Endothelial cell of umbilical vein (primary cell): Measurements from ENCODE around the gene MT2A. TPM values are rescaled to one million over a fixed set of nuclear protein-coding genes. Genes with fewer than 3 reads are reported as not detected.

ENCODE experiments used
- BruUV-seq: library from RNA; stranded (reverse); fragments of 400-500 nt; replicated peaks from 2 replicates; lab custom pipeline; 2021; lab: Mats Ljungman, UMichigan
- CTCF ChIA-PET: fragments of 300-600, 350-600 bp; sonication (Branson Sonifier 250); formaldehyde crosslinking; loops from one replicate; lab custom pipeline; 2021; ENCODE audit warnings: antibody characterized with exemption, inconsistent platforms; lab: Charles Lee
- POLR2A ChIA-PET: fragments of 300-600, 350-600 bp; sonication (Branson Sonifier 250); formaldehyde crosslinking; loops from one replicate; lab custom pipeline; 2021; ENCODE audit warnings: antibody characterized with exemption, inconsistent platforms; lab: Charles Lee
- DNase-seq: peaks from one replicate; pipeline ENCODE4 v3.0.0-alpha.2; 2011; ENCODE audit warnings: low read depth, low spot score
- FAIRE-seq: peaks from 2 replicates; lab custom pipeline; 2011; peaks lifted over from hg19 to GRCh38; lab: Jason Lieb, UNC
- H2AFZ ChIP-seq: 2 replicates; pipeline ENCODE4 v1.6.0; 2012; ENCODE audit warnings: low read depth, low read length, control low read depth, inconsistent platforms
- H3K27ac ChIP-seq: 2 replicates; pipeline ENCODE4 v1.5.1; 2011; ENCODE audit warnings: low read depth, mild to moderate bottlenecking, control low read depth, low read length, moderate library complexity; ENCODE audit not compliant: insufficient read depth
- H3K27me3 ChIP-seq, 2 experiments: 2 replicates each; pipeline versions ENCODE4 v1.6.0 to v1.6.1; 2011; ENCODE audit warnings: low read length in 2 of 2, mixed read lengths in 1 of 2; ENCODE audit not compliant: control insufficient read depth in 2 of 2, insufficient read depth in 2 of 2
- H3K36me3 ChIP-seq, 2 experiments: 2 replicates in 1 of 2; 3 replicates in 1 of 2; pipeline ENCODE4 v1.5.1; 2011; ENCODE audit warnings: low read length in 2 of 2, mild to moderate bottlenecking in 1 of 2, moderate library complexity in 1 of 2; ENCODE audit not compliant: control insufficient read depth in 2 of 2, insufficient read depth in 2 of 2; ENCODE audit errors: extremely low read depth in 1 of 2
- H3K4me1 ChIP-seq: 3 replicates; pipeline ENCODE4 v1.5.1; 2011; ENCODE audit warnings: mild to moderate bottlenecking, low read length; ENCODE audit not compliant: control insufficient read depth, insufficient read depth; ENCODE audit errors: extremely low read depth
- H3K4me2 ChIP-seq: 2 replicates; pipeline ENCODE4 v1.6.1; 2011; ENCODE audit warnings: low read length, control low read depth, mixed read lengths; ENCODE audit not compliant: insufficient read depth
- H3K4me3 ChIP-seq, 3 experiments: fragments of 200-600 bp in 1 of 3; sonication (generic), shearing (Covaris generic) in 1 of 3; replicated peaks in 1 of 3; 2 replicates each; pipeline ENCODE4 v1.5.1; 2011 to 2016; ENCODE audit warnings: control low read depth in 3 of 3, low read length in 3 of 3, mild to moderate bottlenecking in 2 of 3, inconsistent platforms in 1 of 3, low read depth in 1 of 3, moderate library complexity in 1 of 3; ENCODE audit not compliant: insufficient read depth in 1 of 3
- H3K79me2 ChIP-seq: 2 replicates; pipeline ENCODE4 v1.6.0; 2012; ENCODE audit warnings: low read length, inconsistent platforms; ENCODE audit not compliant: control insufficient read depth, insufficient read depth
- H3K9ac ChIP-seq: replicated peaks from 2 replicates; pipeline ENCODE3; 2011; ENCODE audit warnings: low read length, control low read depth; ENCODE audit not compliant: insufficient read depth; ENCODE audit errors: extremely low read depth
- H3K9me1 ChIP-seq: replicated peaks from 3 replicates; pipeline ENCODE4 v1.6.0; 2011; ENCODE audit warnings: mild to moderate bottlenecking, low read length; ENCODE audit not compliant: control insufficient read depth, insufficient read depth; ENCODE audit errors: extremely low read depth
- H3K9me3 ChIP-seq: replicated peaks from 2 replicates; pipeline ENCODE4 v1.5.1; 2012; ENCODE audit warnings: low read length, inconsistent platforms; ENCODE audit not compliant: control insufficient read depth, insufficient read depth
- H4K20me1 ChIP-seq: replicated peaks from 2 replicates; pipeline ENCODE3; 2011; ENCODE audit warnings: mild to moderate bottlenecking, low read length; ENCODE audit not compliant: control insufficient read depth, insufficient read depth; ENCODE audit errors: extremely low read depth
- CTCF ChIP-seq, 2 donors: IDR thresholded peaks; 1 replicate in 1 of 2; 2 replicates in 1 of 2; pipeline ENCODE4 v1.5.1; 2011; ENCODE audit warnings: low read length in 2 of 2, mild to moderate bottlenecking in 2 of 2, moderate library complexity in 2 of 2, control low read depth in 1 of 2, inconsistent platforms in 1 of 2, low read depth in 1 of 2; ENCODE audit not compliant: insufficient read depth in 1 of 2; ENCODE audit errors: extremely low read depth in 1 of 2
- EZH2 ChIP-seq: IDR thresholded peaks from 2 replicates; pipeline ENCODE4 v1.6.1; 2012; ENCODE audit warnings: borderline replicate concordance, low read depth, mild to moderate bottlenecking, moderate library complexity, low read length, inconsistent platforms; ENCODE audit not compliant: severe bottlenecking
- FOS ChIP-seq: IDR thresholded peaks from 2 replicates; pipeline ENCODE4 v1.6.1; 2011; ENCODE audit warnings: mild to moderate bottlenecking, low read length, moderate library complexity, borderline replicate concordance; ENCODE audit not compliant: insufficient read depth
- GATA2 ChIP-seq: IDR thresholded peaks from 2 replicates; pipeline ENCODE4 v1.7.0; 2011; ENCODE audit warnings: low read depth, mild to moderate bottlenecking, moderate library complexity, mixed read lengths, low read length; ENCODE audit not compliant: insufficient read length, insufficient read depth
- JUN ChIP-seq: IDR thresholded peaks from 2 replicates; pipeline ENCODE4 v1.6.1; 2011; ENCODE audit warnings: borderline replicate concordance, low read depth; ENCODE audit not compliant: insufficient read length, insufficient read depth
- MAX ChIP-seq: IDR thresholded peaks from 2 replicates; pipeline ENCODE4 v1.6.1; 2011; ENCODE audit not compliant: insufficient read depth, insufficient read length
- MYC ChIP-seq: IDR thresholded peaks from one replicate; pipeline ENCODE4 v1.6.1; 2011; ENCODE audit warnings: mild to moderate bottlenecking, low read depth, low read length
- POLR2A ChIP-seq: IDR thresholded peaks from 2 replicates; pipeline ENCODE4 v1.6.1; 2012; ENCODE audit warnings: low read depth, mild to moderate bottlenecking, control low read depth, low read length
- POLR2AphosphoS5 ChIP-seq: IDR thresholded peaks from 2 replicates; pipeline ENCODE4 v1.6.1; 2012; ENCODE audit warnings: low read depth, mild to moderate bottlenecking, control low read depth, low read length, moderate library complexity; ENCODE audit not compliant: insufficient read depth
- dilution Hi-C: fragments of 300-500 bp; cut with MboI; formaldehyde crosslinking; loops from one replicate; pipeline ENCODE4 v1.15.0; 2019; ENCODE audit warnings: low sequenced_read_pairs; ENCODE audit not compliant: extremely low pct_ligation_motif_present
- intact Hi-C: fragments of 100-400 bp; cut with micrococcal nuclease; formaldehyde crosslinking; loops from one replicate; pipeline ENCODE4 v1.10.0; 2022
- polyA plus RNA-seq, 4 experiments: library from polyadenylated mRNA; depleted of rRNA in 3 of 4; stranded (reverse) in 3 of 4; unstranded in 1 of 4; fragments of >200 nt; gene quantifications; 2 replicates each; pipeline versions ENCODE4 v1.2.1 to v1.2.3, GENCODE V29; 2011 to 2012; ENCODE audit warnings: missing spikeins in 1 of 4
- total RNA-seq: library from RNA; stranded (reverse); gene quantifications from 2 replicates; pipeline ENCODE4 v1.2.3, GENCODE V29; 2021

MT2A gene
- total and polyA plus RNA-seq, 2 donors (not counting 3 experiments of a cell fraction or from before 2014, with no cell fraction given) = 276 to 1,337 TPM

DNA sequence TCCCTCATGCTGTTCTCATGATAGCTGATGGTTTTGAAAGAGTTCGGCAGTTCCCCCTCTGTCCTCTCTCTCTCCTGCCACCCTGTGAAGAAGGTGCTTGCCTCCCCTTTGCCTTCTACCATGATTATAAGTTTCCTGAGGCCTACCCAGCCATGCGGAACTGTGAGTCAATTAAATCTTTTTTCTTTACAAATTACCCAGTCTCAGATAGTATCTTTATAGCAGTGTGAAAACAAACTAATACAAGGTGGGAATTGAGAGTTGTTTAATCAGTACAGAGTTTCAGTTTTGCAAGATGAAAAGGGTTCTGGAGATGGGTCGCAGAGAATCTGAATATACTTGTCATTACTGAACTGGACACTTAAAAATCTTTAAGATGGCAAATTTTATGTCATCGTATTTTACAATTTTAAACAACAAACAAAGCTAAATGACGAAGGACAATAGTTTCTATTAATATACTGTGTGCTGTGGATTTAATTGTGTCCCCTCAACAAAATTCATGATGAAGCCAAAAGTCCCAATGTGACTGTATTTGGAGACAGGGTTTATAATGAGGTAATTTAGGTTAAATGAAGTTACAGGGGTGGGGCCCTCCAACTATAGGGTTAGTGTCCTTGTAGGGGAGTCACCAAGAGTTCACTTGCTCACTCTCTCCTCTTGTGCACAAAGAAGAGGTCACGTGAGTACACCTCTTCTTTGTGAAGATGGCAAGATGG lies 14.7 kb upstream of the MT2A start:
- Histone ChIP-seq H3K27me3 (peaks cover 11 to 17% of the 10 kb centered on the region in 2 experiments), H4K20me1 (no peaks in the 10 kb centered on the region), H3K4me1 (no peaks in the 10 kb centered on the region), H2AFZ (no peak overlapping the region), H3K9ac (no peak overlapping the region), H3K36me3 (no peaks in the 10 kb centered on the region), H3K27ac (no peak overlapping the region), H3K79me2 (no peaks in the 10 kb centered on the region), H3K4me2 (no peak overlapping the region), H3K9me1 (no peaks in the 10 kb centered on the region), H3K9me3 (no peaks in the 10 kb centered on the region), H3K4me3 (no peak overlapping the region)
- ChIA-PET POLR2A (no interaction called here), CTCF (interaction anchor here (2.8 kb wide), 1 partner anchor 17 kb away, joined by 17 read pairs; no protein-coding TSS in a partner anchor)
- BruUV-seq = no TSS peak
- intact Hi-C loops = no loop called here
- no peak for FAIRE-seq
- TF ChIP-seq EZH2 (no peak), MAX (no peak), CTCF (IDR thresholded peaks at IDR 0.05; ENCODE audit: extremely low read depth in 1 of 2, insufficient read depth in 1 of 2, low read depth in 1 of 2, low read length in 2 of 2) (no peak), JUN (no peak), POLR2AphosphoS5 (no peak), GATA2 (no peak), MYC (no peak), FOS (no peak), POLR2A (no peak)
- dilution Hi-C loops = no loop called here
- DNase-seq = no peak
